CD4-positive, alpha-beta T cell treated with Interferon alpha-2 for 1 hour (primary cell): ENCODE results near the gene OTX2.

Experiments used
- DNase-seq, 2 donors: peaks; one replicate each; pipeline ENCODE4 v3.0.0-alpha.2; 2020 to 2022

OTX2 gene

GRCh38 chr14:56810147-56810719, at the start of gene OTX2:
Gene OTX2, minus strand, starts transcription at chr14:56810479. Its CDS starts 5,023 bp downstream, at chr14:56805456.
- DNase-seq, result no peak

GRCh38 chr14:56858422-56858821, 48.1 kb upstream of the OTX2 start:
- DNase-seq, result no peak

GRCh38 chr14:56857216-56857615, 46.9 kb upstream of the OTX2 start:
- DNase-seq, result no peak

GRCh38 chr14:56855891-56856461, 45.7 kb upstream of the OTX2 start:
- DNase-seq, result no peak

- no peak for DNase-seq
Observed at GRCh38 chr14:56854325-56854724, 44.0 kb upstream of the OTX2 start.

GRCh38 chr14:56846970-56847930, 37.0 kb upstream of the OTX2 start:
- no peak for DNase-seq

- no peak for DNase-seq
Observed at GRCh38 chr14:56844406-56845002, 34.2 kb upstream of the OTX2 start.

GRCh38 chr14:56841611-56842010, 31.3 kb upstream of the OTX2 start:
- DNase-seq, result no peak

GRCh38 chr14:56840221-56840620, 29.9 kb upstream of the OTX2 start:
- no peak for DNase-seq

- DNase-seq, result no peak
Observed at GRCh38 chr14:56829151-56829550, 18.9 kb upstream of the OTX2 start.

GRCh38 chr14:56826214-56826613, 15.9 kb upstream of the OTX2 start:
- DNase-seq, result no peak

GRCh38 chr14:56821805-56822610, 11.7 kb upstream of the OTX2 start:
- no peak for DNase-seq

- no peak for DNase-seq
Observed at GRCh38 chr14:56821177-56821576, 10.9 kb upstream of the OTX2 start.

- no peak for DNase-seq
Observed at GRCh38 chr14:56817396-56817921, 7.2 kb upstream of the OTX2 start.

GRCh38 chr14:56816574-56817391, 6.5 kb upstream of the OTX2 start:
- no peak for DNase-seq

- no peak for DNase-seq
Observed at GRCh38 chr14:56815745-56816144, 5.5 kb upstream of the OTX2 start.

GRCh38 chr14:56814969-56815700, 4.9 kb upstream of the OTX2 start:
- no peak for DNase-seq

GRCh38 chr14:56814519-56814959, 4.3 kb upstream of the OTX2 start:
- DNase-seq, result no peak

GRCh38 chr14:56813143-56813551, 2.9 kb upstream of the OTX2 start:
- DNase-seq, result no peak

GRCh38 chr14:56812364-56813141, 2.3 kb upstream of the OTX2 start:
- no peak for DNase-seq
